ENCODE data around the gene KIAA1328. TPM values are rescaled to one million over a fixed set of nuclear protein-coding genes. Genes with fewer than 3 reads are reported as not detected.

KIAA1328 gene
- total RNA-seq, 4 donors from 2014 or later, result 2.3 to 18.7 (median 5.8) TPM

GRCh38 chr18:37085362-37085761, 256.4 kb downstream of the KIAA1328 start:
- WGBS, 2 donors, result 78 to 90% methylated on average over 2 of the region's 2 CpGs
- Histone ChIP-seq H3K4me1 (no peaks in the 10 kb centered on the region), H3K4me3 (no peak overlapping the region), H3K27me3 (no peaks in the 10 kb centered on the region), H3K9me3 (no peaks in the 10 kb centered on the region), H3K36me3 (no peaks in the 10 kb centered on the region), H3K27ac (no peak overlapping the region)
- intact Hi-C loops (cut with DNase I), result no loop called here
- no peak for TF ChIP-seq POLR2A (IDR thresholded peaks at IDR 0.05)
- TF ChIP-seq, protein P1, sequence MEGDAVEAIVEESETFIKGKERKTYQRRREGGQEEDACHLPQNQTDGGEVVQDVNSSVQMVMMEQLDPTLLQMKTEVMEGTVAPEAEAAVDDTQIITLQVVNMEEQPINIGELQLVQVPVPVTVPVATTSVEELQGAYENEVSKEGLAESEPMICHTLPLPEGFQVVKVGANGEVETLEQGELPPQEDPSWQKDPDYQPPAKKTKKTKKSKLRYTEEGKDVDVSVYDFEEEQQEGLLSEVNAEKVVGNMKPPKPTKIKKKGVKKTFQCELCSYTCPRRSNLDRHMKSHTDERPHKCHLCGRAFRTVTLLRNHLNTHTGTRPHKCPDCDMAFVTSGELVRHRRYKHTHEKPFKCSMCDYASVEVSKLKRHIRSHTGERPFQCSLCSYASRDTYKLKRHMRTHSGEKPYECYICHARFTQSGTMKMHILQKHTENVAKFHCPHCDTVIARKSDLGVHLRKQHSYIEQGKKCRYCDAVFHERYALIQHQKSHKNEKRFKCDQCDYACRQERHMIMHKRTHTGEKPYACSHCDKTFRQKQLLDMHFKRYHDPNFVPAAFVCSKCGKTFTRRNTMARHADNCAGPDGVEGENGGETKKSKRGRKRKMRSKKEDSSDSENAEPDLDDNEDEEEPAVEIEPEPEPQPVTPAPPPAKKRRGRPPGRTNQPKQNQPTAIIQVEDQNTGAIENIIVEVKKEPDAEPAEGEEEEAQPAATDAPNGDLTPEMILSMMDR (IDR thresholded peaks at IDR 0.05), result no peak
- DNase-seq, result no peak

DNA sequence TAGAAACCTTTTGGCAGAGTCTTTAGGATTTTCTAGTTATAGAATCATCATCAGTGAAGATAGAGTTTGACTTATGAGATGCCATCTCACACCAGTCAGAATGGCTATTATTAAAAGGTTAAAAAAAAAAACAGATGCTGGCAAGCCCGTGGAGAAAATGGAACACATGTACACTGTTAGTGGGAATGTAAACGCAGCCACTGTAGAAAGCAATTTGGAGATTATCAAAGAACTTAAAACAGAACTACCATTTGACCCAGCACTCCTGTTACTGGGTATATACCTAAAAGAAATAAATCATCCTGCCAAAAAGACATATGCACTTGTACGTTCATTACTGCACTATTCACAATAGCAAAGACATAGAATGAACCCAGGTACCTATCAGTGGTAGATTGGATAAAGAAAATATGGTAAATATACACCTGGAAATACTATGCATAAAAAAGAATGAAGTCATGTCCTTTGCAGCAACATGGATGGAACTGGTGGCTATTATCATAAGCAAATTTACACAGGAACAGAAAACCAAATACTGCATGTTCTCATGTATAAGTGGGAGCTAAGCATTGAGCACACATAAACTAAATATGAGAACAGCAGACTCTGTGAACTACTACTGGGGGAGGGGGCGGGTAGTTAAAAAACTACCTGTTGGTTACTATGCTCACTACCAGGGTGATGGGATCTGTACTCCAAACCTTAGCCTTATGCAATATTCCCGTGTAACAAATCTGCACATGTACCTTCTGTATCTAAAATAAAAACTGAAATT, 279.0 kb downstream of the KIAA1328 start:
- Histone ChIP-seq H3K4me1 (no peaks in the 10 kb centered on the region), H3K4me3 (no peak overlapping the region), H3K27me3 (no peaks in the 10 kb centered on the region), H3K36me3 (no peaks in the 10 kb centered on the region), H3K9me3 (peaks cover 0 to 16% (median 10%) of the 10 kb centered on the region in 3 donors), H3K27ac (no peak overlapping the region)
- intact Hi-C loops (cut with DNase I), result no loop called here
- WGBS, 2 donors, result 64 to 71% methylated on average over 5 of the region's 5 CpGs
- no peak for TF ChIP-seq POLR2A (IDR thresholded peaks at IDR 0.05)
- TF ChIP-seq, protein P1 (IDR thresholded peaks at IDR 0.05), result no peak
- DNase-seq, result no peak

DNA sequence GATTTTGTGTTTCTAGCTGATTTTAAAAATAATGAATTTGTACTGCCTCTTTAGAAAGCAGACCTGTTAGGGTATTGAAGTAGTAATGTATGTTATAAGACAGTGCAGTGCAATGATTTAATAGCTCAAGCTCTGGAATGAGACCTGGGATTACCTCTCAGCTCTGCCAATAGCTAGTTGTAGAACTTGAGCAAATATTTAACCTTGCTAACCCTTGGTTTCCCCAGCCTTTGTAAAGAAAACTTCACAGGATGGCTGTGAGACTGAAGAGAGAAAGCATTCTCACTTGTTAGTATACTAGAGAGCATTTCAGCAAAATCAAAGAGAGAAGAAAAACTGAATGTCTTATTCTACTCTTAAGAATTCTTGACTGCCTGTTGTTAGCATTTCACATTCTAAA, 293.9 kb downstream of the KIAA1328 start:
- H3K27me3 ChIP-seq, result no peaks in the 10 kb centered on the region
- no peak overlapping the region for H3K4me3 ChIP-seq
- H3K27ac ChIP-seq, result no peak overlapping the region
- DNase-seq, result no peak
- intact Hi-C loops (cut with DNase I), result no loop called here
- TF ChIP-seq, protein P1 (IDR thresholded peaks at IDR 0.05), result no peak
- no peak for TF ChIP-seq POLR2A (IDR thresholded peaks at IDR 0.05)
- no peaks in the 10 kb centered on the region for H3K9me3 ChIP-seq
- H3K36me3 ChIP-seq, result no peaks in the 10 kb centered on the region
- no peaks in the 10 kb centered on the region for H3K4me1 ChIP-seq

DNA sequence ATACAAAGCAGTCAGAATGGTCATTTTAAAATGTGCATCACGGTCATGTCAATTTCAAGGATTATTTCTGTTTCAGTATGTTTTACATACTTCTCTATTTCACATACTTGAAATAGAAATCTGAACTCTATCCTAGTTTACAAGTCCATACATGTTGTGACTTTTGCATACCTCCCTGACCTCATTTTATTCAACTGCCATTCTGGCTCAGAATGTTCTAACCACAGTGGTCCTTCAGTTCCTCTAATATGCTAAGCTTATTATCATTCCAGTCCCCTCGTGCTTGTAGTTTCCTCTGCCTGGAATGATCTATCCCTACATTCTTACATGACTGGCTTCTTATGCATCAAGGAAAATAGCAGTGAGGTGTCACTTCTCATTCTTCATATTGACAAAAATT, 295.6 kb downstream of the KIAA1328 start:
- TF ChIP-seq, protein P1 (IDR thresholded peaks at IDR 0.05), result no peak
- no peak for TF ChIP-seq POLR2A (IDR thresholded peaks at IDR 0.05)
- no peak overlapping the region for H3K27ac ChIP-seq
- WGBS, 2 donors, result 41 to 49% methylated on average over 2 of the region's 2 CpGs
- intact Hi-C loops (cut with DNase I), result no loop called here
- H3K36me3 ChIP-seq, result no peaks in the 10 kb centered on the region
- H3K9me3 ChIP-seq, result no peaks in the 10 kb centered on the region
- no peak overlapping the region for H3K4me3 ChIP-seq
- no peaks in the 10 kb centered on the region for H3K4me1 ChIP-seq
- H3K27me3 ChIP-seq, result no peaks in the 10 kb centered on the region
- DNase-seq, result no peak

DNA sequence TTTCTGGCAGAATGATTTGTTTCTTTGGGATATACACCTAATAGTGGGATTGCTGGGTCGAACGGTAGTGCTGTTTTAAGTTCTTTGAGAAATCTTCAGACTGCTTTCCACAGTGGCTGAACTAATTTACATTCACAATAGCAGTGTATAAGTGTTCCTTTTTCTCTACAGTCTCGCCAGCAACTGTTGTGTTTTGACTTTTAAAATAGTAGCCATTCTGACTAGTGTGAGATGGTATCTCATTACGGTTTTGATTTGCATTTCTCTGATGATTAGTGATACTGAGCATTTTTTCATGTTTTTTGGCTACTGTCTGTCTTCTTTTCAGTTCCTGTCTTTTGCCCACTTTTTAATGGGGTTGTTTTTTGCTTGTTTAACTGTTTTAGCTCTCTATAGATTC, 306.2 kb downstream of the KIAA1328 start:
- Histone ChIP-seq H3K27me3 (no peaks in the 10 kb centered on the region), H3K36me3 (no peaks in the 10 kb centered on the region), H3K4me1 (no peaks in the 10 kb centered on the region), H3K27ac (no peak overlapping the region), H3K9me3 (peaks cover 0 to 5% (median 0%) of the 10 kb centered on the region in 3 donors), H3K4me3 (no peak overlapping the region)
- intact Hi-C loops (cut with DNase I), result no loop called here
- TF ChIP-seq, protein P1 (IDR thresholded peaks at IDR 0.05), result no peak
- no peak for TF ChIP-seq POLR2A (IDR thresholded peaks at IDR 0.05)
- no peak for DNase-seq
- 87 to 91% methylated on average over 4 of the region's 4 CpGs for WGBS, 2 donors

All from esophagus squamous epithelium (tissue), 5 donors.